Measurements from ENCODE around the gene SLC43A3.
"Not testable (repeated sequence)": the region's sequence is repeated elsewhere in the genome, so short reads cannot be mapped to it uniquely, and the experiment has no call there.

SLC43A3 gene

GRCh38 chr11:57361420-57361819 lies 65.5 kb downstream of the SLC43A3 start:
- in situ Hi-C loops (cut with MboI; ENCODE audit: low sequenced_read_pairs), result not testable (repeated sequence)

GRCh38 chr11:57360991-57361390 lies 65.9 kb downstream of the SLC43A3 start:
- in situ Hi-C loops (cut with MboI; ENCODE audit: low sequenced_read_pairs), result no loop called here

DNA sequence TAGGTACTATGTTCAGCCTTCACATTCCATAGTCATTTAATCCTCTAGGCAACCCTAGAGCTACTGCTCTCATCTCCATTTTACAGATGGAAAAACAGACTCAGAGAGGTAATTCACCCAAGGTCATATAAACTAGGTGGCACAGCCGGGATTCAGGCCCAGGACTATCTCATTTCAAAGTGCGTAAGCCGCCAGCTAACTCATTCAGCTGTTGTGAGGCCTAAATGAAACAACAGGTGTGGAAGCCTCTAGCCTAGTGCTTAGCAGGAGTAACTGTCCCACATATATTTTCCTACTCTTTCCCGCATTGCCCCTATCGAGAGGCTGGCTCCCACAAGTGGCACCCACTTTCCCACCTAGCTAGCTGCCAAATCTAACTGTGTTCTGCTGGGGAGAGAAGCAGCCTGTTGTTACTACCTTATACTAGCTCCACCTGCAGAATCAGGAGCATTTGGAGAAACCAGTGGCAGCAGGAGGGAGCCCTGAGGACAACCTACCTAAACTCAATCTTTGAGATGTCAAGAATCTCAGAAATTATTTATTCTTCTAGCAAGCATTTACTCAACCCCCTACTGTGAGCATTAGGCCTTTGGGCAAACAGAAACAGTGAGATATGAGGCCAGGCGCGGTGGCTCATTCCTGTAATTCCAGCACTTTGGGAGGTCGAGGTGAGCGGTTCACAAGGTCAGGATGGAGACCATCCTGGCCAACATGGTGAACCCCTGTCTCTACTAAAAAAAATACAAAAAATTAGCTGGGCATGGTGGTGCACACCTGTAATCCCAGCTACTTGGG lies 66.8 kb downstream of the SLC43A3 start:
- in situ Hi-C loops (cut with MboI; ENCODE audit: low sequenced_read_pairs), result no loop called here

DNA sequence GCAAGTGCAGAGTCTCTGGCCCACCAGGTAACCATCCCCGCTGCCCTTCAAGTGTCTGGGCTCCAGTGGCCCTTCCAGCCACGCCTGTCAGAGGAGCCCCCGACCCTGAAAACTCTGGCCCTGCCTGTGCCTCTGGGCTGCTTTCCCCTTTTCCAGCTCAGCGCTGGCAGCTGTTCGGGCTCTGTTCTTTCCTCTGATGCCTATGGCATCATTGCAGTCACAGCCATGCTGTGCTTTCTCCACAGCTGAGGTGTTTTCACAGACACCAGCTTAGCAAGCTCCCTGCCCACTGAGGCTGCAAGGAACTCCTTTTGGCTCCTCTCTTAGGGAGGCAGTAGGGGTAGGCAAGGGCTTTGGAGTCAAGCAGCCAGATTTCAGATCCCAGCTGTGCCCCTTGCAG lies 67.5 kb downstream of the SLC43A3 start:
- in situ Hi-C loops (cut with MboI; ENCODE audit: low sequenced_read_pairs), result no loop called here

DNA sequence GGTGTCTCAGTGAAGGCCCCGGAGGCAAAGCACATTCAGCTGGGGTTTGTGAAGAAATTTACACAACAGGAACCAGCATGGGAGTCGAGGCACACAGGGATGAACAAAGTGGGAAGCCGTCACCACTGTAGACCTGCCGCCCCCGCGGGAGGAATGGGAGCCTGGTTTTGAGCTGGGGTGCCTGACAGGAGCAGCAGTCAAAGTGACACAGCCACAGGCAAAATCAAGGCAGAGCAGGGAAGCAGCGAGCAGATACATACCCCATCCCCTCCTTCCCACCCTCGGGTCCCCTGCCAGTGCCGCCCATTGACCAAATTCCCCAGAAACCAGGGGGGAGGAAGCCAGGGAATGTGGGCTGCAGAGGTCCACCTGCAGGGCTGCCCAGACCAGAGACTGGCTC lies 67.9 kb downstream of the SLC43A3 start:
- in situ Hi-C loops (cut with MboI; ENCODE audit: low sequenced_read_pairs), result no loop called here

DNA sequence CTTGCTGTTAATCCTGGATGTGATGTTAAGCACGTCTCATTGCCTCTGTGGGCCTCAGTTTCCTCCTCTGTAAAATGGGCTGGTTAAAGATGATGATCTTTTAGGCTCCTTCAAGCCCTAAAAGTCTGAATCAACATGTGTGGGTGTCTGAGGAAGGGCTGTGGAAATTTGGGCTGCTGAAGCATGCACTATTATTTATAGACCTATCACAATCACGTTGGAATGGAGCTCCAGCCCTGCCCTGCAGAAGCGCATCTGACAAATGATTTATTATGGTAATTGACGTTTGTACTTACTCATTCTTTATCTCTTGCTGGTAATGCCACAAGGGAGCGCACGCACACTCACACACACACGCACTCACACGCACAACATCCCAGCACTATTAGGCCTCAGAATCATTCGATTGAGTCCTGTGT lies 68.4 kb downstream of the SLC43A3 start:
- in situ Hi-C loops (cut with MboI; ENCODE audit: low sequenced_read_pairs), result no loop called here

DNA sequence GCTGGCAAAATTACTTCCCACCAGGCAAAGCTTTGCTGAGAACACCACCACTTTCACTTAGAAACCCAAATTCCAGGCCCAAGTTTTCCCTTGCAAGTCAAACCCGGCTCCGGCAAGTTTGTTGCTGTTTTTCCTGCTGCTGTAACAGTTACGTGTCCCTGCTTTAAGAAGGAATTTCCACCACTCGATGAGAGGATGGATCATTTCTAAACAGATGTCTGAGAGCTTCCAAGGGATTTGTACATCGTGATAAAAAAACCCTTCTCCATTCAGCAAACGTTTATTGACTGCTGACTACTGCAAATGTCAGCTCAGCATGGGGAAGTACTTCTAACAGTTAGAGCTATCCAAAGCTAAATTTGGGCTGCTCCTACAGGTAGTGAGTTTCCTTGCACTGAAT lies 69.1 kb downstream of the SLC43A3 start:
- in situ Hi-C loops (cut with MboI; ENCODE audit: low sequenced_read_pairs), result no loop called here

GRCh38 chr11:57357310-57357709 lies 69.6 kb downstream of the SLC43A3 start:
- in situ Hi-C loops (cut with MboI; ENCODE audit: low sequenced_read_pairs), result no loop called here

Data from HL-60/S4 treated with phorbol 12-myristate 13-acetate at 8.2 ng/mL for 4 days and 3 days (cell line).